AG10803 (cell line): ENCODE measurements around the gene GRID2.

ENCODE experiments used
- DNase-seq: peaks from one replicate; pipeline ENCODE4 v3.0.0; 2010; ENCODE audit warnings: low read depth
- H3K4me3 ChIP-seq: 2 replicates; pipeline ENCODE4 v1.5.1; 2011; ENCODE audit warnings: mild to moderate bottlenecking, low read length, control low read depth
- CTCF ChIP-seq: conservative IDR thresholded peaks from 2 replicates; pipeline ENCODE4 v1.5.1; 2011; ENCODE audit warnings: mild to moderate bottlenecking, low read length, control low read depth, inconsistent platforms

Gene GRID2

DNA sequence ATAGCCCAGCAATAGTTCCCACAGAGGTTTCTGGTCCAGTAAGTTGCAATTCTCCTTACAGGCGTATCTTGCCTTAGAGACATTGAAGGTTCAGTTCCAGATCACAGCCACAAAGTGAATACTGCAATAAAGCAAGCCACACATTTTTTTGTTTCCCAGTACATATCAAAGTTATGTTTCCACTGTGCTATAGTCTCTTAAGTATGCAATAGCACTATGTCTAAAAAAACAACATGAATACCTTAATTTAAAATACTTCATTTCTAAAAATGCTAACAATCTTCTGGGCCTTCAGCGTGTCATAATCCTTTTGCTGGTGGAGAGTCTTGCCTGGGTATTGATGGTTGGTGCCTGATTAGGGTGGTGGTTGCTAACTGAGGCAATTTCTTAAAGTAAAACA, 659.1 kb downstream of the GRID2 start:
- TF ChIP-seq CTCF, result no peak
- no peak for DNase-seq
- no peak overlapping the region for H3K4me3 ChIP-seq

- H3K4me3 ChIP-seq, result no peak overlapping the region
- no peak for DNase-seq
- no peak for TF ChIP-seq CTCF
Observed at GRCh38 chr4:92968556-92968955, 664.8 kb downstream of the GRID2 start.

DNA sequence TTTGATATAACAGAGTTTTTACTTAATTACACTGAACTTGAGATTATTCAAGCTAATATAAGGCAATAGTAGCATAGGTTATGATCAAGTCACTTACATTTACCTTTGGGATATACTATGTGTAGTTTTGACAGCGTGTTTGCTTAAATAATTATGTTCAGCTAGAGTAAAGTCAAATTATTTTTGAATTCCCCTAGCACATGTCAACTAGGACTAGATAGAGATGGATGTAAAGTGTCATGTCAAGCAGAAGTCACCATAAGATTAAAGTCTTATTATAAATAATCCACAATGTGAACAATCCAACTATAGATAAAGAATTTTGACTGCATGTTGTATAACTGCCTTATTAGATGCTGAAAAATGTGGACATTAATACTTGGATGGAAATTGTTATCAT, 665.2 kb downstream of the GRID2 start:
- no peak for TF ChIP-seq CTCF
- DNase-seq, result no peak
- H3K4me3 ChIP-seq, result no peak overlapping the region

DNA sequence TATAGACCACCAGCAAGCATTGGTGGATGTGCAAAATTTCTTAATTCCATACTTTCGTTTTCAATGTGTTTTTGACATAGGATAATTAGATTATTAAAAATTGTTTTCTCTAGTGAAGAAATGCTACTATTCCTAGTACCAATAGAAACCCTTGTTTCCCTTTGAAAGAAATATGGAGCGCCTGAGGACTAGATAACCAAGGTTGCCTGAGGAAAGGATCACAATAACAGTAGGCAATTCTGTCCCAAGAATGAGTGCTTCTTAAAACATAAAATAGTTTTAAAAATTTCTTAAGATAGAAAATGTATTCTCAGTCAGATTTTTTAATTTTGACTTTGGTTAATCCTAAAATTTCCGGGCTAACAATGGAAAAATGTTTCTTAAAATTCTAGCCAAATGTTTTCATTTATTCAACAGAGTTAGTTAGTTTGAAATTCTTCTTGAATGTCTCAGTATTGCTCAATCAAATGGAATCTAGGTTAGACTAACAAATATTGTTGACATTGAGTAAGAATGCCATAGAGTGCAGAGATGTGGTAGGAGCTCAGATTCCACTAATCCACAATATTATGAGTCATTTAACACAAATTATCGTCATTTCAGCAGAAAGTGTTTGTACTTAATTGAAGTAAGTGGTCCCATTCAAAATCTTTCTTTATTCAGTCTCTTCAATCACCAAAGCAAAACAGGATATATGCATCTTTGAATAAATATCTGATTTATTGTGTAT, 666.0 kb downstream of the GRID2 start:
- DNase-seq, result peak; percentile 86
- H3K4me3 ChIP-seq, result no peak overlapping the region
- TF ChIP-seq CTCF, result no peak

- DNase-seq, result no peak
- H3K4me3 ChIP-seq, result no peak overlapping the region
- TF ChIP-seq CTCF, result no peak
Observed at GRCh38 chr4:92970996-92971395, 667.2 kb downstream of the GRID2 start.

DNA sequence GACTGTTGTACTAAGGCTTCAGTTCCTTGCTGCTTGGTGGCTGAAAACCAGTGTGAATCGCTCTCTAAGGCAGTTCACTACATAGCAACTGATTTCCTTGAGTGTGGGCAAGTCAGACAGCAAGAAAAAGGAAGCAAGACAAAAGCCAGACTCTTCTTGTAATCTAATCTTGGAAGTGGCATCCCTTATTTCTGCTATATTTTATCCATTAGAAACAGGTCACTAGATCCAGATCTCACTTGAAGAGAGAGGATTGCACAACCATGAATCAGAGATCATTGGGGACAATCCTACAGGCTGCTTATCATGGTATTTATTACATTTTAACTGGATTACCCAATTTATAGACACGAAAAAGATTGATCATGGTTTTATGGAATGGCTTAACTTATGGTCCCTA, 684.5 kb downstream of the GRID2 start:
- DNase-seq, result no peak
- no peak for TF ChIP-seq CTCF
- H3K4me3 ChIP-seq, result no peak overlapping the region

DNA sequence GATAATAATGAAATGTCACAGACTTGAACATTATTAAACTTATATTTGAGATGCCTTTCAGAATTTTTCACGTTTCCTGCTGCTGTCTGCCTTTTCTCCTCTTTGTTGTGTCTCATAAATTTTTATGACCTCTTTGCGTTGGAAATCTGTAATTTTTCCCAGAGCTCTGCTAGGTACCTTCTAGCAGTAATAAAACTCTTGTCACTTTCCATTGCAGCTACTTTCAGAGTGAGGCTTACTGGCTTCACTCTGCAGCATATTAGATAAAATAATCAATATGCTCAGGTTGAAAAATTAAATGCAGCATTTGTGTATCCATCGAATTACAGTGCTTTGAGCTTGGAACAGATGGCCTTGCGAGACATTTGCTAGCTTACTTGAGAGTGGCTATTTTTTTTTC, 689.0 kb downstream of the GRID2 start:
- H3K4me3 ChIP-seq, result no peak overlapping the region
- DNase-seq, result no peak
- no peak for TF ChIP-seq CTCF
